Measurements from ENCODE around the gene WNK1.

DNA sequence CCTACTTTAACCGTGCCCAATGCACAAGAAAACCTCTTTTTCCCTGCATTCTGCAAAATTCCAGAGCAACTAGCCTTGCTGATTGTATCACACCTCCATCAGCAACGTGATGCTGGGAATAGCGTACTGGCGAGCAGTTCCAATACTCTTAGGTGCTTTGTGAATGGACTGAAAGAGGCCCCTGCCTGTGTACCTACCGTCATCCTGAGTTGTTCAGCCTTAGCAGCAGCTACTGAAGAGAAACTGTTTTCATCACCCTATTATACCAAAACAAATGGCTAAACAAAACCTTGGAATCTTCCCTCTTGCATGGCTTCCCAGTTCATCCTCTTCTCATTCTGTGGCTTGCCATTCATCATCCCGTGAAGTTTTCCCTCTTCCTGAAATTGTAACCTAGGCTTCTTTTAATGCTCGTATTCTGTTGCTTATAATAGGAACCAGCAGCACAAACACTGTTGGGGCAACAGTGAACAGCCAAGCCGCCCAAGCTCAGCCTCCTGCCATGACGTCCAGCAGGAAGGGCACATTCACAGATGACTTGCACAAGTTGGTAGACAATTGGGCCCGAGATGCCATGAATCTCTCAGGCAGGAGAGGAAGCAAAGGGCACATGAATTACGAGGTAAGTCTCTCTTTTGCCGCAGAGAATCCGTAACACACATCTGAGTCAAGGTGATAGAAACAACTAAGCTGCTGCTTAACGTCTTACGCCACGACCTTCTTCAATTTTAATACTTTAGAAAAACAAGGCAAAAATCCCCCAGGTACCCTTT lies 155.2 kb downstream of the WNK1 start:
- TF ChIP-seq, protein P1, sequence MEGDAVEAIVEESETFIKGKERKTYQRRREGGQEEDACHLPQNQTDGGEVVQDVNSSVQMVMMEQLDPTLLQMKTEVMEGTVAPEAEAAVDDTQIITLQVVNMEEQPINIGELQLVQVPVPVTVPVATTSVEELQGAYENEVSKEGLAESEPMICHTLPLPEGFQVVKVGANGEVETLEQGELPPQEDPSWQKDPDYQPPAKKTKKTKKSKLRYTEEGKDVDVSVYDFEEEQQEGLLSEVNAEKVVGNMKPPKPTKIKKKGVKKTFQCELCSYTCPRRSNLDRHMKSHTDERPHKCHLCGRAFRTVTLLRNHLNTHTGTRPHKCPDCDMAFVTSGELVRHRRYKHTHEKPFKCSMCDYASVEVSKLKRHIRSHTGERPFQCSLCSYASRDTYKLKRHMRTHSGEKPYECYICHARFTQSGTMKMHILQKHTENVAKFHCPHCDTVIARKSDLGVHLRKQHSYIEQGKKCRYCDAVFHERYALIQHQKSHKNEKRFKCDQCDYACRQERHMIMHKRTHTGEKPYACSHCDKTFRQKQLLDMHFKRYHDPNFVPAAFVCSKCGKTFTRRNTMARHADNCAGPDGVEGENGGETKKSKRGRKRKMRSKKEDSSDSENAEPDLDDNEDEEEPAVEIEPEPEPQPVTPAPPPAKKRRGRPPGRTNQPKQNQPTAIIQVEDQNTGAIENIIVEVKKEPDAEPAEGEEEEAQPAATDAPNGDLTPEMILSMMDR (IDR thresholded peaks at IDR 0.05), result no peak
- no peak for TF ChIP-seq POLR2AphosphoS5 (IDR thresholded peaks at IDR 0.05)

All from breast epithelium (tissue), 3 donors.